ENCODE results near the gene TEDC2. TPM values are rescaled to one million over a fixed set of nuclear protein-coding genes. Genes with fewer than 3 reads are reported as not detected.

Gene TEDC2
- total RNA-seq, 3 donors from 2014 or later (not counting 1 experiment from before 2014, with no cell fraction given) = 0.47 to 2.2 (median 0.55) TPM

DNA sequence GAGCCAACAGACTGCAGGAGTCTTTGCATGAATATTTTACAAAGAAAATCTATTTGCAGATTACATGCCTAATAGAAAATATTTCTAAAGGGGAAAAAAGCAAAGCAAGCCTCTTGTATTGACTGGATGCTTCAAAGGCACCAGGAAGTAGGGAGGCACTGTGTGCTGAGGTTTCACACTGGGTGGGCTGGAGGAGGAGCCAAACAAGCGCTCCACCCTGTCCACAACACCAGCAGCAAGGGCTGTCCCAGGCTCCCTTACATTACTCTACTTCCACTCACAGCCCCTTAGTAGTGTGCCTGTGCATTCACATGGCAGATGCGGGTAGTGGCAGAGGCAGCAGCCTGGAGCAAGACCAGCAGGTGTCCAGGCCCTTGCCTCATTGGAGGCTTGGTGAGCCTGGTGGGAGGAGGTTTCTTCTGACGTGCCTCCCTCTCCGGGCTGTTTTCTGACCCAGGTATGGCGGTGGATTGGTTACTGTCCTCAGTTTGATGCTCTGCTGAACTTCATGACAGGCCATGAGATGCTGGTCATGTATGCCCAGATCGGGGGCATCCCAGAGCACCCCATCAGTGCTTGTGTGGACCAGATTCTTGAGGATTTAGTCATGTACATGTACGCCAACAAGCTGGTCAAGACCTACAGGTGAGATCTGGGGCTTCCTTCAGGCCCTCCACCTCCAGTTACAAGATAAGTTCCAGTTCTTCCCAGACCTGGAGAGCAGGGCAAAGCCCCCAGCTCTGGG lies 37.6 kb upstream of the TEDC2 start:
- intact Hi-C loops (cut with micrococcal nuclease) = loop anchor here (2.0 kb wide), 1 partner anchor 83 kb away; no protein-coding TSS in a partner anchor

DNA sequence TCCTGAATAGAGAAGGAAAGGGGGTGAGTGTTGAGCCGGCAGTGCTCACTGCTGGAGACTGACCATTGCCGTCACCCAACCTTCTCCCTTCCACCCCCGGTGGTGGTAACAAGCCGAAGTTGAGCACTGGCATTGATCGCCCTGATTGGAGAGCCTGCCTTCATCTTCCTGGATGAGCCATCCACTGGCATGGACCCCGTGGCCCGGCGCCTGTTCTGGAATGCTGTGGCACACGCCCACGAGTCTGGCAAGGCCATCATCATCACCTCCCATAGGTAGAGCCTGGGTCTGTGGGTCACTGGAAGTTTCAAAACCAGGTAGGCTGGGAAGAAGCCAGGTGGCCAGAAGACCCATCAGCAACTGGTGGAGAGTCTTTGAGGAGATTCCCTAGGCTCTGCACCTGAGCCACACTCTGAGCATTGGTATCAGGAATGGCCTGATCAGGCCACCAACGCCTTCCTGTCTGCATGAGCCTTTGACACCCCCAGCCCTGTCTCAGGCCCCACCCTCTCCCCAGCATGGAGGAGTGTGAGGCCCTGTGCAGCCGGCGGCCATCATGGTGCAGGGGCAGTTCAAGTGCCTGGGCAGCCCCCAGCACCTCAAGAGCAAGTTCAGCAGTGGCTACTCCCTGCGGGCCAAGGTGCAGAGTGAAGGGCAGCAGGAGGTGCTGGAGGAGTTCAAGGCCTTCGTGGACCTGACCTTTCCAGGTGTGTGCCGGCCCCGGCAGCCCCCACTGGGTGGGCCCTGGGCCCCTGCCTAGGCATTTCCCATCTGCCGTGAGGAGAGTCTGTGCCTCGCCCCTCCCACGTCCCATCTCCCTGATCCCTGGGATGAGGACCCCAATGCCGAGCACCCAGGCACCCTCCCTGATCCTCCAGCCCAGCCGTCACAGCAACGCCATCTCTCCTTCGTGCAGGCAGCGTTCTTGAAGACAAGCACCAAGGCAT lies 35.6 kb upstream of the TEDC2 start:
- Mint-ChIP-seq H3K4me3 (no peak overlapping the region), H3K36me3 (no peaks in the 10 kb centered on the region), H3K4me1 (peaks cover 13 to 24% of the 10 kb centered on the region in 2 donors), H3K27ac (no peak overlapping the region), H3K27me3 (ENCODE audit: low read depth in 2 of 2) (no peaks in the 10 kb centered on the region), H3K9me3 (no peaks in the 10 kb centered on the region)
- intact Hi-C loops (cut with micrococcal nuclease) = no loop called here
- DNase-seq = no peak
- no peak for ATAC-seq
- Histone ChIP-seq H3K36me3 (ENCODE audit: control insufficient read depth, insufficient read depth, low read length) (no peaks in the 10 kb centered on the region), H3K4me1 (ENCODE audit: control insufficient read depth, insufficient read depth, low read length) (peaks cover 25% of the 10 kb centered on the region), H3K27ac (ENCODE audit: low read length) (no peak overlapping the region), H3K9me3 (ENCODE audit: control insufficient read depth, insufficient read depth, low read length) (no peaks in the 10 kb centered on the region), H3K27me3 (ENCODE audit: control insufficient read depth, insufficient read depth, low read length) (no peaks in the 10 kb centered on the region), H3K4me3 (ENCODE audit: low read length) (no peak overlapping the region)
- TF ChIP-seq, protein P1, sequence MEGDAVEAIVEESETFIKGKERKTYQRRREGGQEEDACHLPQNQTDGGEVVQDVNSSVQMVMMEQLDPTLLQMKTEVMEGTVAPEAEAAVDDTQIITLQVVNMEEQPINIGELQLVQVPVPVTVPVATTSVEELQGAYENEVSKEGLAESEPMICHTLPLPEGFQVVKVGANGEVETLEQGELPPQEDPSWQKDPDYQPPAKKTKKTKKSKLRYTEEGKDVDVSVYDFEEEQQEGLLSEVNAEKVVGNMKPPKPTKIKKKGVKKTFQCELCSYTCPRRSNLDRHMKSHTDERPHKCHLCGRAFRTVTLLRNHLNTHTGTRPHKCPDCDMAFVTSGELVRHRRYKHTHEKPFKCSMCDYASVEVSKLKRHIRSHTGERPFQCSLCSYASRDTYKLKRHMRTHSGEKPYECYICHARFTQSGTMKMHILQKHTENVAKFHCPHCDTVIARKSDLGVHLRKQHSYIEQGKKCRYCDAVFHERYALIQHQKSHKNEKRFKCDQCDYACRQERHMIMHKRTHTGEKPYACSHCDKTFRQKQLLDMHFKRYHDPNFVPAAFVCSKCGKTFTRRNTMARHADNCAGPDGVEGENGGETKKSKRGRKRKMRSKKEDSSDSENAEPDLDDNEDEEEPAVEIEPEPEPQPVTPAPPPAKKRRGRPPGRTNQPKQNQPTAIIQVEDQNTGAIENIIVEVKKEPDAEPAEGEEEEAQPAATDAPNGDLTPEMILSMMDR (IDR thresholded peaks at IDR 0.05) = no peak
- WGBS (ENCODE audit: insufficient coverage) = 95% methylated on average over 23 of the region's 25 CpGs

More for the DNA sequence above, 37.6 kb upstream of the TEDC2 start:
- H3K27ac Mint-ChIP-seq = peak overlapping the region in 1 of 2 donors; percentile 53
- ATAC-seq (peak; percentile 85 to 96 (median 87)), DNase-seq (peak; percentile 39 to 56)
- Histone ChIP-seq H3K27ac (ENCODE audit: low read length) (no peak overlapping the region), H3K27me3 (ENCODE audit: control insufficient read depth, insufficient read depth, low read length) (no peaks in the 10 kb centered on the region), H3K4me3 (ENCODE audit: low read length) (no peak overlapping the region), H3K36me3 (ENCODE audit: control insufficient read depth, insufficient read depth, low read length) (no peaks in the 10 kb centered on the region), H3K4me1 (ENCODE audit: control insufficient read depth, insufficient read depth, low read length) (peaks cover 18% of the 10 kb centered on the region), H3K9me3 (ENCODE audit: control insufficient read depth, insufficient read depth, low read length) (no peaks in the 10 kb centered on the region)
- peaks cover 0 to 12% of the 10 kb centered on the region in 2 donors for H3K4me1 Mint-ChIP-seq
- 91% methylated on average over 7 of the region's 7 CpGs for WGBS (ENCODE audit: insufficient coverage)
- H3K9me3 Mint-ChIP-seq = no peaks in the 10 kb centered on the region
- no peaks in the 10 kb centered on the region for H3K27me3 Mint-ChIP-seq (ENCODE audit: low read depth in 2 of 2)
- TF ChIP-seq, protein P1 (IDR thresholded peaks at IDR 0.05) = no peak
- H3K36me3 Mint-ChIP-seq = no peaks in the 10 kb centered on the region
- H3K4me3 Mint-ChIP-seq = no peak overlapping the region

DNA sequence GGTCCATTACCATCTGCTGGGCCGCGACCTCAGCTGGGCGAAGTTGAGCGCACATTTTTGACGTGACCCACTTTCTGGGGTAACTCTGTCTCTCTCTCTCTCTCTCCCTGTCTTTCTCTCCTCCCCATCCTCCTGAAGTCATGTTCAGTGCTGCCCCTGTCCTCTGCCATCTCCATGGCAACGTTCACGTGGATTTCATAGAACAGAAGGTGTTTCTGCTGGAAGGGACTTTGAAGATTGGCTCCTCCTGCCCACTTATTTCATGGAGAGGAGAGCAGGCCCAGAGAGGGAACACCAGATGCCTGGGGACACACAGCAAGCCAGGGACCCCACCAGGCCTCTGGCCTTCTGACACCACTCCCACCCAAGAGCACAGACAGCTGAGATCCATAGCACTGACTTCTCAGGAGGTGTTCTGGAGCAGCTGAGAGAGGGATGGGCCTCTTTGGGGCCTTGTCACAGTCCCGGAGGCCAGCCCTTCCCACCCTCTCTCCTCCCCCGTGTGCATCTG lies 34.8 kb upstream of the TEDC2 start:
- ATAC-seq (no peak), DNase-seq (no peak)
- Histone ChIP-seq H3K27me3 (ENCODE audit: control insufficient read depth, insufficient read depth, low read length) (no peaks in the 10 kb centered on the region), H3K4me1 (ENCODE audit: control insufficient read depth, insufficient read depth, low read length) (peaks cover 31% of the 10 kb centered on the region), H3K4me3 (ENCODE audit: low read length) (no peak overlapping the region), H3K27ac (ENCODE audit: low read length) (no peak overlapping the region), H3K36me3 (ENCODE audit: control insufficient read depth, insufficient read depth, low read length) (no peaks in the 10 kb centered on the region), H3K9me3 (ENCODE audit: control insufficient read depth, insufficient read depth, low read length) (no peaks in the 10 kb centered on the region)
- H3K27me3 Mint-ChIP-seq (ENCODE audit: low read depth in 2 of 2) = no peaks in the 10 kb centered on the region
- intact Hi-C loops (cut with micrococcal nuclease) = no loop called here
- TF ChIP-seq, protein P1 (IDR thresholded peaks at IDR 0.05) = no peak
- no peak overlapping the region for H3K27ac Mint-ChIP-seq
- H3K36me3 Mint-ChIP-seq = no peaks in the 10 kb centered on the region
- WGBS (ENCODE audit: insufficient coverage) = 84% methylated on average over 9 of the region's 9 CpGs
- no peak overlapping the region for H3K4me3 Mint-ChIP-seq
- H3K4me1 Mint-ChIP-seq = peaks cover 17 to 28% of the 10 kb centered on the region in 2 donors
- no peaks in the 10 kb centered on the region for H3K9me3 Mint-ChIP-seq
